Measurements from ENCODE around the gene WDFY3.

DNA sequence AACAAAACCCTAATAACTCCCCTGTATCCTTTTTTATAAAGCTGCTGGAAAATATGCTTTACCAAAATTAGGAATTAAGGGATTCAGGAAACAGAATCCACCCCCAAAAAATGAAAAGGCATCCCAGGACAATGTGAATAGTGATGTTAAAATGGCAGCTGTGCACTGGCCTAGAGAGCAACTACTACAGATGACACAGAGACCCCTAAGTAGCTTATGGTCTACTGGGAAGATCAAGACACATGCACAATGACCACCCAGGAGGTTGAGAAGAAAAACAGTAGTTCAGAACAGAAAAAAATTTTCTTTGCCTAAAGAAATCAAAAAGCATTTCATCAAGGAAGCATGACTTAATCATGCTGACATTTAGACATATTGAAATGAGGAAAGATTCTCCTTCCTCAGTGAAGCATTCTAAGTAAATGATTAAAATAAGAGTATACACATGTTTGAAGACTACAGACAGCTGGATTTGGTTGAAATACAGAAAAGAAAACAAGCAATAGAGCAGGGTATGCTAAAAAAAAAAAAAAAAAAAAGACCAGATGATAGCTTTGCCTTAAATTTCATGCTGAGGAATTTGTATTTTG is 117.3 kb downstream of the WDFY3 start:
- TF ChIP-seq, protein P1, sequence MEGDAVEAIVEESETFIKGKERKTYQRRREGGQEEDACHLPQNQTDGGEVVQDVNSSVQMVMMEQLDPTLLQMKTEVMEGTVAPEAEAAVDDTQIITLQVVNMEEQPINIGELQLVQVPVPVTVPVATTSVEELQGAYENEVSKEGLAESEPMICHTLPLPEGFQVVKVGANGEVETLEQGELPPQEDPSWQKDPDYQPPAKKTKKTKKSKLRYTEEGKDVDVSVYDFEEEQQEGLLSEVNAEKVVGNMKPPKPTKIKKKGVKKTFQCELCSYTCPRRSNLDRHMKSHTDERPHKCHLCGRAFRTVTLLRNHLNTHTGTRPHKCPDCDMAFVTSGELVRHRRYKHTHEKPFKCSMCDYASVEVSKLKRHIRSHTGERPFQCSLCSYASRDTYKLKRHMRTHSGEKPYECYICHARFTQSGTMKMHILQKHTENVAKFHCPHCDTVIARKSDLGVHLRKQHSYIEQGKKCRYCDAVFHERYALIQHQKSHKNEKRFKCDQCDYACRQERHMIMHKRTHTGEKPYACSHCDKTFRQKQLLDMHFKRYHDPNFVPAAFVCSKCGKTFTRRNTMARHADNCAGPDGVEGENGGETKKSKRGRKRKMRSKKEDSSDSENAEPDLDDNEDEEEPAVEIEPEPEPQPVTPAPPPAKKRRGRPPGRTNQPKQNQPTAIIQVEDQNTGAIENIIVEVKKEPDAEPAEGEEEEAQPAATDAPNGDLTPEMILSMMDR (IDR thresholded peaks at IDR 0.05): no peak
- no peak for TF ChIP-seq POLR2A (IDR thresholded peaks at IDR 0.05)

All from uterus (tissue), 2 donors.